CD4-positive, alpha-beta T cell treated with Interferon alpha-2 for 1 hour (primary cell): ENCODE results near the gene BRMS1L.

Experiments
- DNase-seq, 2 donors: peaks; one replicate each; pipeline ENCODE4 v3.0.0-alpha.2; 2020 to 2022

BRMS1L gene

GRCh38 chr14:35866595-35867279, 40.6 kb downstream of the BRMS1L start:
- DNase-seq: no peak

GRCh38 chr14:35867280-35867629, 41.1 kb downstream of the BRMS1L start:
- DNase-seq: no peak

GRCh38 chr14:35875296-35875695, 49.2 kb downstream of the BRMS1L start:
- DNase-seq: no peak

GRCh38 chr14:35877276-35877675, 51.1 kb downstream of the BRMS1L start:
- no peak for DNase-seq

GRCh38 chr14:35878272-35879150, 52.4 kb downstream of the BRMS1L start:
- DNase-seq: no peak

- DNase-seq: no peak
These were observed 53.1 kb downstream of the BRMS1L start for GRCh38 chr14:35879151-35879648.

GRCh38 chr14:35879654-35880249, 53.6 kb downstream of the BRMS1L start:
- peak in 1 of 2 donors; percentile 11 for DNase-seq

- no peak for DNase-seq
These were observed 55.1 kb downstream of the BRMS1L start for GRCh38 chr14:35881280-35881679.

GRCh38 chr14:35883677-35884293, 57.6 kb downstream of the BRMS1L start:
- DNase-seq: peak in 1 of 2 donors; percentile 14

GRCh38 chr14:35890308-35890707, 64.2 kb downstream of the BRMS1L start:
- DNase-seq: no peak

- no peak for DNase-seq
These were observed 69.1 kb downstream of the BRMS1L start for GRCh38 chr14:35895256-35895655.

- DNase-seq: no peak
These were observed 71.5 kb downstream of the BRMS1L start for GRCh38 chr14:35897616-35898111.

- DNase-seq: no peak
These were observed 72.2 kb downstream of the BRMS1L start for GRCh38 chr14:35898217-35898775.

GRCh38 chr14:35900741-35901140, 74.6 kb downstream of the BRMS1L start:
- no peak for DNase-seq

GRCh38 chr14:35909665-35910064, 83.5 kb downstream of the BRMS1L start:
- DNase-seq: no peak

GRCh38 chr14:35910191-35910590, 84.1 kb downstream of the BRMS1L start:
- DNase-seq: no peak

GRCh38 chr14:35911097-35911496, 85.0 kb downstream of the BRMS1L start:
- no peak for DNase-seq

- DNase-seq: no peak
These were observed 89.0 kb downstream of the BRMS1L start for GRCh38 chr14:35915185-35915584.

GRCh38 chr14:35915775-35916174, 89.6 kb downstream of the BRMS1L start:
- no peak for DNase-seq
